Measurements from ENCODE around the gene PHACTR1.

The PHACTR1 gene

DNA sequence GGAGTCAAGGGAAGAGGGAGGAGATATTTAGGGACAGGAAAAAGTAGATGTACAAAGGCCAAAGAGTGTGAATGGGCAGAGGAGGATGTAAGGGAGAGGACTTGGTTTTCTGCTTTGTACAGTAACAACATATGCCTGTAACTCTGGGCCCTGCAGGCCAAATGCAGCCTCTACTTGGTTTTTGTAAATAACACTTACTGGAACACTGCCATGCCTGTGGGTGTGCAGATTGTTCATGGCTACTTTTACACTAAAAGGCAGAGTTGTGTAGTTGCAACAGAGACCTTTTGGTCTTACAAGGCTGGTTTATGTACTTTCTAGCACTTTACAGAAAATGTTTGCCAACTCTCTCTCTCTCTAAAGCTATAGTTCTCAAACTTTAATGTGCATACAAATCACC, 157.1 kb downstream of the PHACTR1 start:
- no peak for TF ChIP-seq ZBTB7A (IDR thresholded peaks at IDR 0.05; ENCODE audit: low read depth)

DNA sequence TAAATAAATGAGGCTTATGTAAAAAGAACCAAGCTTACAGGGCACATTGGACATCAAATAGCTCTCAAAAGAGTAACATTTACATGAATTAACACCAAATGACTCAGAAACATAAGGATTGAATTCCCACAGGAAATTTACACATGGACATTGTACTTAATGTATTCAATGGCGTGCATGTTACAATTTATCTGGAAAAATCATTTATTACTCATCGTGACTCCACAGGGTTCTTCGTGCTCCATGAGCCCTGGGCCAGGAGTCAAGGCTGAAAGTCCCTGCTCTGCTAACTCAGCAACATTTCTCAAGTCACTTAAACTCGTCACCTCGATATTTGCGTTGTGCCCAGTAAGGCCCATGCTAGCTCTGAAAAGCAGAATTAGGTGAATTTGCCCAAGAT, 158.5 kb downstream of the PHACTR1 start:
- TF ChIP-seq TEAD4 (IDR thresholded peaks at IDR 0.05) (no peak), YY1 (IDR thresholded peaks at IDR 0.05; ENCODE audit: low read depth) (no peak), CEBPB (IDR thresholded peaks at IDR 0.05) (no peak), EP300 (IDR thresholded peaks at IDR 0.05; ENCODE audit: borderline replicate concordance) (no peak), RAD21 (IDR thresholded peaks at IDR 0.05; ENCODE audit: low read depth) (no peak), TCF12 (IDR thresholded peaks at IDR 0.05; ENCODE audit: low read depth) (no peak), FOXM1 (IDR thresholded peaks at IDR 0.05; ENCODE audit: borderline replicate concordance, low read depth) (no peak), CREB1 (IDR thresholded peaks at IDR 0.05; ENCODE audit: low read depth) (no peak)

DNA sequence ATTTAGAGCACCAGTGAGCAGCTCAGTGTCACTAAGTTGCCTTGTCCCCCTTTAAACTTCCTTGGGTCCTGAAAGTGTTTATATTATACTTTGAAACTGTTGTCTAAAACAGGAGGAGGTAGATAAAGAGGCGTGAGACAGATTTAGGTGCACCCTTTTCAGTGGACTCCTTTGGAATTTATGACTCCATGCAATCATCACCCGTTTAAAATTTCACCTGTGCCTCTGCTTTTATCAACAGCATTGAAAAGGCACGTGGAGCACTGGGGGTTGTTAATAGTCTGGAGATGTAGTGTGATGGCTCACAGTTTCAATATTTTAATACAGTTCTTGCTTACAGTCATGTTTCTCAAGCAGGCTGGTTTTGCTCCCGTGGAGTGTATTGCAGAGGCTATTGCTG, 162.2 kb downstream of the PHACTR1 start:
- TF ChIP-seq RAD21 (IDR thresholded peaks at IDR 0.05; ENCODE audit: low read depth) = no peak
- TF ChIP-seq NFIC (IDR thresholded peaks at IDR 0.05) = no peak
- no peak for TF ChIP-seq TEAD4 (IDR thresholded peaks at IDR 0.05)
- TF ChIP-seq, protein P1, sequence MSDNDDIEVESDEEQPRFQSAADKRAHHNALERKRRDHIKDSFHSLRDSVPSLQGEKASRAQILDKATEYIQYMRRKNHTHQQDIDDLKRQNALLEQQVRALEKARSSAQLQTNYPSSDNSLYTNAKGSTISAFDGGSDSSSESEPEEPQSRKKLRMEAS (IDR thresholded peaks at IDR 0.05) = no peak
- TF ChIP-seq, protein P2, sequence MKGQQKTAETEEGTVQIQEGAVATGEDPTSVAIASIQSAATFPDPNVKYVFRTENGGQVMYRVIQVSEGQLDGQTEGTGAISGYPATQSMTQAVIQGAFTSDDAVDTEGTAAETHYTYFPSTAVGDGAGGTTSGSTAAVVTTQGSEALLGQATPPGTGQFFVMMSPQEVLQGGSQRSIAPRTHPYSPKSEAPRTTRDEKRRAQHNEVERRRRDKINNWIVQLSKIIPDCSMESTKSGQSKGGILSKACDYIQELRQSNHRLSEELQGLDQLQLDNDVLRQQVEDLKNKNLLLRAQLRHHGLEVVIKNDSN (IDR thresholded peaks at IDR 0.05) = no peak
- TF ChIP-seq EP300 (IDR thresholded peaks at IDR 0.05; ENCODE audit: borderline replicate concordance) = no peak
- TF ChIP-seq YY1 (IDR thresholded peaks at IDR 0.05; ENCODE audit: low read depth) = no peak
- TF ChIP-seq CREB1 (IDR thresholded peaks at IDR 0.05; ENCODE audit: low read depth) = no peak
- TF ChIP-seq TCF12 (IDR thresholded peaks at IDR 0.05; ENCODE audit: low read depth) = no peak
- no peak for TF ChIP-seq FOXM1 (IDR thresholded peaks at IDR 0.05; ENCODE audit: borderline replicate concordance, low read depth)
- TF ChIP-seq CEBPB (IDR thresholded peaks at IDR 0.05) = no peak

DNA sequence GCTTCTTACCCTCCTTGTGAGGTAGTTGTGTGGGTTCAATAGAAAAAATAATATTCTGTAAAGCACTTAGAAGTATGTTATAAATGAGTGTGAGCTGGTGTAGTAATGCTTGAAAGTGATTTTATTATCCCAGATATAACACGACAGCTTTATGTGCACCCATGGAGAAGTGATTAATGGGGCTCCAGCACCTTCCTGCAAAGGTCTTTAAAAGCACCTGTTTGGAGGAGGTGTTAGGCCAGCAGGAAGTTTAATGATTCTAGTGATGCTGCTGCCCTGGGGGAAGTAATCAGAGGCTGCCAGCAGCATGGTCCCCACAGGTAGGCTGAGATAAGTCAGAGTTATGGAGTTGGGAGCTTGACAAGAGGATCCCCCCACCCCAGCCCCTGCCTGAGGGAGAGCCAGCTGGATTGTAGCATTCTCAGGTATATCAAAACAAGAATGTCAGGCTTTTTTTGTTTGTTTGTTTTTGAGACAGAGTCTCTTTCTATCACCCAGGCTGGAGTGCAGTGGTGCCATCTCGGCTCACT, 166.3 kb downstream of the PHACTR1 start:
- TF ChIP-seq CEBPB (IDR thresholded peaks at IDR 0.05) (no peak), TCF12 (IDR thresholded peaks at IDR 0.05; ENCODE audit: low read depth) (no peak), TAF1 (IDR thresholded peaks at IDR 0.05; ENCODE audit: low read depth) (no peak), FOXM1 (IDR thresholded peaks at IDR 0.05; ENCODE audit: borderline replicate concordance, low read depth) (no peak), CREB1 (IDR thresholded peaks at IDR 0.05; ENCODE audit: low read depth) (no peak)
- TF ChIP-seq, protein P1 (IDR thresholded peaks at IDR 0.05) = no peak

DNA sequence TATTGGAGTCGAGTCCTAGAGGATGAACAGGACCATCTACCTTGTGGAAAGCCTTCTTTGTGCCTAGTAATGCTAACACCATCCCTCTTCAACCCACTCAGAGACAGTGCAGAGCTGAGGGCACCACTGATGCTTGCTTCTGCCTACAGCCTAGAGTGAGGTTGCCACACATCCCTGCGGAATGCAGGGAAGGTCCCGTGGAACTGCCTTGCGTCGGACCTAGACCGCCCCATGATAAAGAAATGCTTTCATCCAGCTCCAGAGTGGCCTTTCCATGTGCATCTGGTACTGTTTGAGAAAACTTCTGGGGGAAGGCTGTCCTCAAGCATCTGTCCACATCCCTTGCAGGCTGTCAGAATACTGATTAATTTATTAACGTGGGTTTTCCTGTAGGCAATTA, 168.4 kb downstream of the PHACTR1 start:
- TF ChIP-seq, protein P3, sequence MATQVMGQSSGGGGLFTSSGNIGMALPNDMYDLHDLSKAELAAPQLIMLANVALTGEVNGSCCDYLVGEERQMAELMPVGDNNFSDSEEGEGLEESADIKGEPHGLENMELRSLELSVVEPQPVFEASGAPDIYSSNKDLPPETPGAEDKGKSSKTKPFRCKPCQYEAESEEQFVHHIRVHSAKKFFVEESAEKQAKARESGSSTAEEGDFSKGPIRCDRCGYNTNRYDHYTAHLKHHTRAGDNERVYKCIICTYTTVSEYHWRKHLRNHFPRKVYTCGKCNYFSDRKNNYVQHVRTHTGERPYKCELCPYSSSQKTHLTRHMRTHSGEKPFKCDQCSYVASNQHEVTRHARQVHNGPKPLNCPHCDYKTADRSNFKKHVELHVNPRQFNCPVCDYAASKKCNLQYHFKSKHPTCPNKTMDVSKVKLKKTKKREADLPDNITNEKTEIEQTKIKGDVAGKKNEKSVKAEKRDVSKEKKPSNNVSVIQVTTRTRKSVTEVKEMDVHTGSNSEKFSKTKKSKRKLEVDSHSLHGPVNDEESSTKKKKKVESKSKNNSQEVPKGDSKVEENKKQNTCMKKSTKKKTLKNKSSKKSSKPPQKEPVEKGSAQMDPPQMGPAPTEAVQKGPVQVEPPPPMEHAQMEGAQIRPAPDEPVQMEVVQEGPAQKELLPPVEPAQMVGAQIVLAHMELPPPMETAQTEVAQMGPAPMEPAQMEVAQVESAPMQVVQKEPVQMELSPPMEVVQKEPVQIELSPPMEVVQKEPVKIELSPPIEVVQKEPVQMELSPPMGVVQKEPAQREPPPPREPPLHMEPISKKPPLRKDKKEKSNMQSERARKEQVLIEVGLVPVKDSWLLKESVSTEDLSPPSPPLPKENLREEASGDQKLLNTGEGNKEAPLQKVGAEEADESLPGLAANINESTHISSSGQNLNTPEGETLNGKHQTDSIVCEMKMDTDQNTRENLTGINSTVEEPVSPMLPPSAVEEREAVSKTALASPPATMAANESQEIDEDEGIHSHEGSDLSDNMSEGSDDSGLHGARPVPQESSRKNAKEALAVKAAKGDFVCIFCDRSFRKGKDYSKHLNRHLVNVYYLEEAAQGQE (IDR thresholded peaks at IDR 0.05; ENCODE audit: low read depth) = no peak
- TF ChIP-seq CREB1 (IDR thresholded peaks at IDR 0.05; ENCODE audit: low read depth) = no peak

DNA sequence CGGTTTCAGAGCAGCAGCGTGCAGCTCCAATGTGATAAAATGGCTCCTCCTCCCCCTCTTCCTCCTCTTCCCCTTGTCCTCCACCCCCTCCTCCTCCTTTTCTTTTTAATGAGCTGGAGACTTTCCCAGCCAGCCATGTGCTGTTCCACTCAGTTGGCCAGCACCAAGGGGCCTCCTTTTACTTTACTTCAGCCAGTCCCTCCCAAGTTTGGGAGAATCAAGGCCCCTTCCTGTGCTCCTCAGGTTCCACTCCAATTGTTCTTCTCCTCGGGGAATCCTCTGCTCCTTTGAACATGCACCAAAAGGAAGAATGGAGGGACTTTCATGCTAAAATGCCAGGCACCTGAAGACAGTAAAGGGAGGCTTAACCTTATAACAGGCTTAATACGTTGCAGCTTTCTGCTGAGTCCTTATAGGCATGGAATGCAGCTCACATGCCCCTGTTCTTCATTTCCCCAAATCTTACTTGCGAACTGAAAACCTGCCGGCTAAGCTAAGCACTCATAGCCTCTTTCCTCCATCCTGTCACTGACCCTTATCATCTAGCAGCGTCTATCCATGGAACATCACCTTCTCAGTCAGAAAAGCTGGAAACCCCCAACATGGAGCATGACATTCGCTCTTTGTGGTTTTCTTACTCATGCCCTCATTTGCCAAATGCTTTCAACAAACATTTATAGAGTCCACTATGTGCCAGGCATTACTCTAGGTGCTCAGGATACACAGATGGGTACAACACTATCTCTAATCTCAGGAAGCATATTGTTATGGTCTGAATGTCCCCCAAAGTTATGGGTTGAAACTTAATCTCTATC, 170.6 kb downstream of the PHACTR1 start:
- TF ChIP-seq TAF1 (IDR thresholded peaks at IDR 0.05; ENCODE audit: low read depth) (no peak), EGR1 (IDR thresholded peaks at IDR 0.05) (no peak), YY1 (IDR thresholded peaks at IDR 0.05; ENCODE audit: low read depth) (no peak), TEAD4 (IDR thresholded peaks at IDR 0.05) (no peak), NFIC (IDR thresholded peaks at IDR 0.05) (no peak), RAD21 (IDR thresholded peaks at IDR 0.05; ENCODE audit: low read depth) (no peak), EP300 (IDR thresholded peaks at IDR 0.05; ENCODE audit: borderline replicate concordance) (no peak), FOXM1 (IDR thresholded peaks at IDR 0.05; ENCODE audit: borderline replicate concordance, low read depth) (no peak), ZBTB7A (IDR thresholded peaks at IDR 0.05; ENCODE audit: low read depth) (no peak), CREB1 (IDR thresholded peaks at IDR 0.05; ENCODE audit: low read depth) (no peak), TCF12 (IDR thresholded peaks at IDR 0.05; ENCODE audit: low read depth) (no peak), CEBPB (IDR thresholded peaks at IDR 0.05) (no peak)
- TF ChIP-seq, protein P3 (IDR thresholded peaks at IDR 0.05; ENCODE audit: low read depth) = no peak
- TF ChIP-seq, protein P1 (IDR thresholded peaks at IDR 0.05) = no peak
- TF ChIP-seq, protein P2 (IDR thresholded peaks at IDR 0.05) = no peak

Measured in Ishikawa (cell line).